ENCODE data around the gene SOBP.

The SOBP gene

GRCh38 chr6:107703606-107704005, 213.7 kb downstream of the SOBP start:
- DNase-seq = no peak

- no peak for DNase-seq
Observed at GRCh38 chr6:107704347-107705013, 214.6 kb downstream of the SOBP start.

- no peak for DNase-seq
Observed at GRCh38 chr6:107706516-107707115, 216.7 kb downstream of the SOBP start.

GRCh38 chr6:107707346-107708275, 217.7 kb downstream of the SOBP start:
- DNase-seq = no peak

- no peak for DNase-seq
Observed at GRCh38 chr6:107708435-107708834, 218.5 kb downstream of the SOBP start.

GRCh38 chr6:107709341-107709740, 219.4 kb downstream of the SOBP start:
- DNase-seq = no peak

All from NCI-H1436 treated with DMSO at 0.1 percent for 48 hours (cell line).